ENCODE results near the gene FRMD4A.

- TF ChIP-seq SMC3 (IDR thresholded peaks at IDR 0.05; ENCODE audit: low read depth, low read length) (no peak), FOXM1 (IDR thresholded peaks at IDR 0.05; ENCODE audit: low read depth) (no peak), GABPA (IDR thresholded peaks at IDR 0.05; ENCODE audit: low read depth) (no peak), CTCF (IDR thresholded peaks at IDR 0.05) (no peak), RAD21 (IDR thresholded peaks at IDR 0.05; ENCODE audit: low read length) (no peak), FOSL2 (IDR thresholded peaks at IDR 0.05; ENCODE audit: borderline replicate concordance, low read depth) (no peak), MAX (IDR thresholded peaks at IDR 0.05; ENCODE audit: low read depth) (no peak), NFIC (IDR thresholded peaks at IDR 0.05; ENCODE audit: borderline replicate concordance) (no peak), POLR2AphosphoS5 (IDR thresholded peaks at IDR 0.05; ENCODE audit: low read depth, low read length) (no peak)
Measured at GRCh38 chr10:13750299-13751190, 580.2 kb downstream of the FRMD4A start.
